Nephron progenitor cell (in vitro differentiated cells): ENCODE results near the gene KIF16B.
A peak's percentile ranks its signal among the peaks of the same experiment; 100 is the strongest.
"Not testable (repeated sequence)": the region's sequence is repeated elsewhere in the genome, so short reads cannot be mapped to it uniquely, and the experiment has no call there.

Source experiments
- DNase-seq: peaks from one replicate; pipeline ENCODE4 v3.0.0; 2021
- H3K27ac Mint-ChIP-seq: 2 replicates; pipeline ENCODE4 v1.8.0; 2021; ENCODE audit warnings: mild to moderate bottlenecking, moderate library complexity, mixed read lengths
- H3K27me3 Mint-ChIP-seq: 2 replicates; pipeline ENCODE4 v1.8.0; 2021; ENCODE audit warnings: mild to moderate bottlenecking, low read depth, mixed read lengths; ENCODE audit not compliant: poor library complexity
- H3K36me3 Mint-ChIP-seq: 2 replicates; pipeline ENCODE4 v1.8.0; 2021; ENCODE audit warnings: low read depth, mixed read lengths
- H3K4me1 Mint-ChIP-seq: 2 replicates; pipeline ENCODE4 v1.8.0; 2021; ENCODE audit warnings: mixed read lengths
- H3K4me3 Mint-ChIP-seq: 2 replicates; pipeline ENCODE4 v1.8.0; 2021; ENCODE audit warnings: mild to moderate bottlenecking, moderate library complexity, mixed read lengths
- H3K9me3 Mint-ChIP-seq: 2 replicates; pipeline ENCODE4 v1.8.0; 2021; ENCODE audit warnings: mild to moderate bottlenecking, moderate library complexity, mixed read lengths
- CTCF ChIP-seq: fragments of 200-600 bp; sonication (generic); IDR thresholded peaks from 2 replicates; pipeline ENCODE4 v1.5.0; 2021; ENCODE audit warnings: antibody characterized with exemption

KIF16B gene

GRCh38 chr20:16566080-16566479 lies 7.2 kb downstream of the KIF16B start:
- Mint-ChIP-seq H3K27ac (peak overlapping the region; percentile 91), H3K27me3 (no peaks in the 10 kb centered on the region), H3K4me3 (peak overlapping the region; percentile 2), H3K9me3 (no peaks in the 10 kb centered on the region), H3K4me1 (peaks cover 62% of the 10 kb centered on the region), H3K36me3 (no peaks in the 10 kb centered on the region)
- no peak for DNase-seq
- no peak for TF ChIP-seq CTCF

- not testable (repeated sequence) for DNase-seq, H3K27me3 Mint-ChIP-seq, H3K9me3 Mint-ChIP-seq, H3K4me3 Mint-ChIP-seq, H3K36me3 Mint-ChIP-seq
- H3K4me1 Mint-ChIP-seq = peaks cover 44% of the 10 kb centered on the region
- H3K27ac Mint-ChIP-seq = peak overlapping the region; percentile 85
Observed at GRCh38 chr20:16564079-16564478, 9.2 kb downstream of the KIF16B start.

GRCh38 chr20:16563066-16563806 lies 10.0 kb downstream of the KIF16B start:
- TF ChIP-seq CTCF = no peak
- no peaks in the 10 kb centered on the region for H3K27me3 Mint-ChIP-seq
- no peak overlapping the region for H3K4me3 Mint-ChIP-seq
- H3K36me3 Mint-ChIP-seq = no peaks in the 10 kb centered on the region
- H3K27ac Mint-ChIP-seq = peak overlapping the region; percentile 85
- no peak for DNase-seq
- H3K9me3 Mint-ChIP-seq = no peaks in the 10 kb centered on the region
- H3K4me1 Mint-ChIP-seq = peaks cover 40% of the 10 kb centered on the region

- Mint-ChIP-seq H3K36me3 (no peaks in the 10 kb centered on the region), H3K4me1 (peaks cover 40% of the 10 kb centered on the region), H3K9me3 (no peaks in the 10 kb centered on the region), H3K4me3 (no peak overlapping the region), H3K27me3 (no peaks in the 10 kb centered on the region), H3K27ac (peak overlapping the region; percentile 85)
- no peak for DNase-seq
- TF ChIP-seq CTCF = no peak
Observed at GRCh38 chr20:16562259-16562658, 11.0 kb downstream of the KIF16B start.

- TF ChIP-seq CTCF = no peak
- no peaks in the 10 kb centered on the region for H3K27me3 Mint-ChIP-seq
- no peak overlapping the region for H3K4me3 Mint-ChIP-seq
- H3K9me3 Mint-ChIP-seq = no peaks in the 10 kb centered on the region
- H3K27ac Mint-ChIP-seq = no peak overlapping the region
- DNase-seq = no peak
- H3K36me3 Mint-ChIP-seq = no peaks in the 10 kb centered on the region
- peaks cover 46% of the 10 kb centered on the region for H3K4me1 Mint-ChIP-seq
Observed at GRCh38 chr20:16560661-16561060, 12.6 kb downstream of the KIF16B start.

- no peaks in the 10 kb centered on the region for H3K9me3 Mint-ChIP-seq
- no peaks in the 10 kb centered on the region for H3K36me3 Mint-ChIP-seq
- no peak overlapping the region for H3K27ac Mint-ChIP-seq
- no peak for DNase-seq
- H3K27me3 Mint-ChIP-seq = no peaks in the 10 kb centered on the region
- H3K4me1 Mint-ChIP-seq = peaks cover 46% of the 10 kb centered on the region
- no peak for TF ChIP-seq CTCF
- H3K4me3 Mint-ChIP-seq = no peak overlapping the region
Observed at GRCh38 chr20:16560216-16560615, 13.0 kb downstream of the KIF16B start.
